Mesodermal cell (in vitro differentiated cells): ENCODE measurements around the gene CS.
"Not testable (repeated sequence)": the region's sequence is repeated elsewhere in the genome, so short reads cannot be mapped to it uniquely, and the experiment has no call there.

Source experiments
- H3K27ac ChIP-seq: 2 replicates; pipeline ENCODE4 v1.7.0; 2013; ENCODE audit warnings: mild to moderate bottlenecking, low read depth, low read length, moderate library complexity; ENCODE audit not compliant: severe bottlenecking
- H3K36me3 ChIP-seq: 2 replicates; pipeline ENCODE4 v1.7.1; 2013; ENCODE audit warnings: mild to moderate bottlenecking, low read length, moderate library complexity; ENCODE audit not compliant: control insufficient read depth, insufficient read depth
- H3K4me1 ChIP-seq: one replicate; pipeline ENCODE4 v1.7.1; 2013; ENCODE audit warnings: mild to moderate bottlenecking, low read length; ENCODE audit not compliant: insufficient read depth, control insufficient read depth, poor library complexity, severe bottlenecking
- H3K4me3 ChIP-seq: 2 replicates; pipeline ENCODE4 v1.7.0; 2013; ENCODE audit warnings: low read length, control low read depth, mild to moderate bottlenecking; ENCODE audit not compliant: insufficient read depth, poor library complexity, severe bottlenecking; ENCODE audit errors: extremely low read depth
- H3K9me3 ChIP-seq: 2 replicates; pipeline ENCODE4 v1.7.1; 2013; ENCODE audit warnings: mild to moderate bottlenecking, low read length, moderate library complexity; ENCODE audit not compliant: control insufficient read depth
- WGBS, 2 experiments: methylation state at CpG; one replicate each; pipeline ENCODE4 v1.1.5; 2013; ENCODE audit warnings: missing lambda C conversion rate in 2 of 2; ENCODE audit not compliant: insufficient coverage in 2 of 2; 5-methylcytosine and 5-hydroxymethylcytosine counted together

CS gene

GRCh38 chr12:56299308-56299852, 750 bp downstream of the CS start:
- Histone ChIP-seq H3K4me3 (peak overlapping the region; percentile 94), H3K27ac (peak overlapping the region; percentile 66), H3K36me3 (peaks cover 52% of the 10 kb centered on the region), H3K9me3 (no peaks in the 10 kb centered on the region), H3K4me1 (peaks cover 6% of the 10 kb centered on the region)
- 10 to 22% methylated on average over 7 to 10 of the region's 10 CpGs for WGBS, 2 experiments

GRCh38 chr12:56298828-56299227, 1.3 kb downstream of the CS start:
- 80 to 90% methylated on average over 2 of the region's 5 CpGs for WGBS, 2 experiments
- H3K4me1 ChIP-seq: peaks cover 6% of the 10 kb centered on the region
- H3K4me3 ChIP-seq: peak overlapping the region; percentile 94
- peaks cover 56% of the 10 kb centered on the region for H3K36me3 ChIP-seq
- no peaks in the 10 kb centered on the region for H3K9me3 ChIP-seq
- no peak overlapping the region for H3K27ac ChIP-seq

- no peak overlapping the region for H3K27ac ChIP-seq
- H3K4me3 ChIP-seq: no peak overlapping the region
- H3K9me3 ChIP-seq: no peaks in the 10 kb centered on the region
- 100% methylated on average over 4 to 7 of the region's 8 CpGs for WGBS, 2 experiments
- peaks cover 52% of the 10 kb centered on the region for H3K36me3 ChIP-seq
- H3K4me1 ChIP-seq: peaks cover 6% of the 10 kb centered on the region
Observed at GRCh38 chr12:56297400-56297799, 2.7 kb downstream of the CS start.

GRCh38 chr12:56296295-56296694, 3.8 kb downstream of the CS start:
- 80 to 100% methylated on average over 1 to 3 of the region's 5 CpGs for whole genome bisulfite sequencing, 2 experiments
- Histone ChIP-seq H3K27ac (no peak overlapping the region), H3K4me1 (peaks cover 6% of the 10 kb centered on the region), H3K36me3 (peaks cover 51% of the 10 kb centered on the region), H3K4me3 (no peak overlapping the region), H3K9me3 (no peaks in the 10 kb centered on the region)

- H3K4me3 ChIP-seq: no peak overlapping the region
- no peak overlapping the region for H3K27ac ChIP-seq
- 94% methylated on average over 5 of the region's 5 CpGs for WGBS, 2 experiments
- H3K36me3 ChIP-seq: peaks cover 74% of the 10 kb centered on the region
- no peaks in the 10 kb centered on the region for H3K9me3 ChIP-seq
- peaks cover 5% of the 10 kb centered on the region for H3K4me1 ChIP-seq
Observed at GRCh38 chr12:56293795-56294194, 6.3 kb downstream of the CS start.

GRCh38 chr12:56288705-56289387, 11.3 kb downstream of the CS start:
- Histone ChIP-seq H3K4me1 (no peaks in the 10 kb centered on the region), H3K36me3 (peaks cover 71% of the 10 kb centered on the region), H3K4me3 (no peak overlapping the region), H3K9me3 (no peaks in the 10 kb centered on the region), H3K27ac (no peak overlapping the region)
- 89 to 100% methylated on average over 1 to 2 of the region's 3 CpGs for WGBS, 2 experiments

GRCh38 chr12:56286044-56286830, 13.9 kb downstream of the CS start:
- peaks cover 84% of the 10 kb centered on the region for H3K36me3 ChIP-seq
- no peak overlapping the region for H3K4me3 ChIP-seq
- no peak overlapping the region for H3K27ac ChIP-seq
- no peaks in the 10 kb centered on the region for H3K9me3 ChIP-seq
- no peaks in the 10 kb centered on the region for H3K4me1 ChIP-seq
- 90 to 93% methylated on average over 2 to 3 of the region's 4 CpGs for WGBS, 2 experiments

- H3K4me1 ChIP-seq, H3K4me3 ChIP-seq, H3K27ac ChIP-seq, H3K9me3 ChIP-seq: not testable (repeated sequence)
- 88 to 92% methylated on average over 4 of the region's 5 CpGs for WGBS, 2 experiments
- peaks cover 85% of the 10 kb centered on the region for H3K36me3 ChIP-seq
Observed at GRCh38 chr12:56284263-56284662, 15.9 kb downstream of the CS start.

- no peak overlapping the region for H3K4me3 ChIP-seq
- H3K4me1 ChIP-seq: no peaks in the 10 kb centered on the region
- H3K9me3 ChIP-seq: no peaks in the 10 kb centered on the region
- peaks cover 91% of the 10 kb centered on the region for H3K36me3 ChIP-seq
- no CpG with 5 or more reads among the region's 2 CpGs for WGBS, 2 experiments
- no peak overlapping the region for H3K27ac ChIP-seq
Observed at GRCh38 chr12:56282579-56282978, 17.6 kb downstream of the CS start.

GRCh38 chr12:56282030-56282429, 18.1 kb downstream of the CS start:
- H3K27ac ChIP-seq: no peak overlapping the region
- peaks cover 94% of the 10 kb centered on the region for H3K36me3 ChIP-seq
- 94 to 100% methylated on average over 2 to 5 of the region's 6 CpGs for WGBS, 2 experiments

GRCh38 chr12:56280849-56281248, 19.3 kb downstream of the CS start:
- H3K36me3 ChIP-seq: peaks cover 87% of the 10 kb centered on the region
- H3K9me3 ChIP-seq: no peaks in the 10 kb centered on the region
- H3K27ac ChIP-seq: no peak overlapping the region
- H3K4me3 ChIP-seq: no peak overlapping the region
- H3K4me1 ChIP-seq: no peaks in the 10 kb centered on the region

More at GRCh38 chr12:56282030-56282429, 18.1 kb downstream of the CS start:
- H3K9me3 ChIP-seq: no peaks in the 10 kb centered on the region
- no peak overlapping the region for H3K4me3 ChIP-seq
- H3K4me1 ChIP-seq: no peaks in the 10 kb centered on the region
